Measurements from ENCODE around the gene TSPAN5.

- TF ChIP-seq CTCF (tag by site-specific recombination; IDR thresholded peaks at IDR 0.05) (no peak), ZBTB10 (tag by site-specific recombination; IDR thresholded peaks at IDR 0.05) (no peak), ZNF335 (tag by site-specific recombination; conservative IDR thresholded peaks at IDR 0.05) (no peak), PBX3 (CRISPR knock-in tag; IDR thresholded peaks at IDR 0.05) (no peak), ZNF138 (tag by site-specific recombination; IDR thresholded peaks at IDR 0.05; ENCODE audit: borderline replicate concordance) (no peak), ZBTB11 (tag by site-specific recombination; conservative IDR thresholded peaks at IDR 0.05; ENCODE audit: low read depth) (no peak), TCF7L2 (IDR thresholded peaks at IDR 0.05; ENCODE audit: borderline replicate concordance, low read depth, low read length) (0 out of 2 replicates have a peak, but pooled peaks have one; percentile 25)
These were observed 44.8 kb downstream of the TSPAN5 start for GRCh38 chr4:98613453-98614075.

Measured in HEK293 (cell line).